ENCODE results near the gene STYXL1. TPM values are rescaled to one million over a fixed set of nuclear protein-coding genes. Genes with fewer than 3 reads are reported as not detected.
A peak's percentile ranks its signal among the peaks of the same experiment; 100 is the strongest.

STYXL1 gene
- total and polyA plus RNA-seq, 2 experiments from 2014 or later = 28.0 to 39.2 TPM

GRCh38 chr7:76049295-76049694 is 1.5 kb upstream of the STYXL1 start:
- peaks cover 27% of the 10 kb centered on the region for H3K36me3 Mint-ChIP-seq (ENCODE audit: low read depth)
- peak overlapping the region; percentile 12; the same call in 1 of the 2 replicates for H3K27ac Mint-ChIP-seq

More at GRCh38 chr7:76049295-76049694, 1.5 kb upstream of the STYXL1 start:
- peaks cover 88% of the 10 kb centered on the region for H3K79me2 ChIP-seq (replicated peaks; ENCODE audit: insufficient read depth)
- TF ChIP-seq CTCF (conservative IDR thresholded peaks at IDR 0.05; ENCODE audit: low read depth in 2 of 2) = no peak
- no peak for TF ChIP-seq JUNB (IDR thresholded peaks at IDR 0.05; ENCODE audit: unreplicated experiment)
- TF ChIP-seq EZH2phosphoT487 (IDR thresholded peaks at IDR 0.05; ENCODE audit: unreplicated experiment) = no peak
- no peak for TF ChIP-seq ZNF114 (CRISPR knock-in tag; IDR thresholded peaks at IDR 0.05)
- TF ChIP-seq ETS1 (IDR thresholded peaks at IDR 0.05) = no peak
- TF ChIP-seq NANOG (IDR thresholded peaks at IDR 0.05; ENCODE audit: borderline replicate concordance) = no peak
- TF ChIP-seq REST (IDR thresholded peaks at IDR 0.05; ENCODE audit: unreplicated experiment) = no peak
- no peak for TF ChIP-seq ZNF462 (CRISPR knock-in tag; IDR thresholded peaks at IDR 0.05)
- TF ChIP-seq POLR2AphosphoS5 (IDR thresholded peaks at IDR 0.05; ENCODE audit: low read depth) = no peak
- no peak for TF ChIP-seq STAT1 (IDR thresholded peaks at IDR 0.05; ENCODE audit: unreplicated experiment)
- TF ChIP-seq CREB1 (CRISPR knock-in tag; IDR thresholded peaks at IDR 0.05; ENCODE audit: low read depth) = no peak
- no peak for TF ChIP-seq ZNF331 (CRISPR knock-in tag; IDR thresholded peaks at IDR 0.05; ENCODE audit: low read depth)
- TF ChIP-seq EZH2 (IDR thresholded peaks at IDR 0.05; ENCODE audit: low read depth, unreplicated experiment) = no peak
- no peaks in the 10 kb centered on the region; the same call in 1 of the 2 replicates for H3F3A ChIP-seq (replicated peaks; ENCODE audit: low read depth)
- peaks cover 6% of the 10 kb centered on the region for H3K4me1 ChIP-seq (ENCODE audit: insufficient read depth)
- H3K27ac ChIP-seq (ENCODE audit: low read depth) = no peak overlapping the region
- H4K20me1 ChIP-seq (replicated peaks; ENCODE audit: insufficient read depth) = peaks cover 42% of the 10 kb centered on the region
- Mint-ChIP-seq H3K27me3 (ENCODE audit: insufficient read depth, low read depth, poor library complexity) (peaks cover 4% of the 10 kb centered on the region), H3K9me3 (no peaks in the 10 kb centered on the region), H3K4me3 (peak overlapping the region; percentile 95), H3K4me1 (peaks cover 32% of the 10 kb centered on the region)
- DNase-seq (ENCODE audit: low spot score) (peak; percentile 21), ATAC-seq (no peak)
- no peak overlapping the region for H2AFZ ChIP-seq
- H3K4me3 ChIP-seq = peak overlapping the region; percentile 95
- H3K4me2 ChIP-seq = peak overlapping the region; percentile 98
- H3K9me2 ChIP-seq (ENCODE audit: insufficient read depth) = no peaks in the 10 kb centered on the region; the same call in 1 of the 2 replicates
- peaks cover 6% of the 10 kb centered on the region; the same call in 1 of the 2 replicates for H3K36me3 ChIP-seq (ENCODE audit: insufficient read depth)
- no peaks in the 10 kb centered on the region for H3K27me3 ChIP-seq (ENCODE audit: insufficient read depth)

All from GM23338 (cell line).